SK-N-SH (cell line): ENCODE measurements around the gene CTSH. TPM values are rescaled to one million over a fixed set of nuclear protein-coding genes. Genes with fewer than 3 reads are reported as not detected.

Experiments
- CTCF ChIA-PET: fragments of 300-600, 350-600 bp; formaldehyde crosslinking; extraction: SDS; loops from one replicate; lab custom pipeline; 2021; lab: Yijun Ruan, JAX
- POLR2A ChIA-PET: fragments of 350-600 bp; sonication (Branson Sonifier 250); formaldehyde crosslinking; extraction: SDS; loops from one replicate; lab custom pipeline; 2020; ENCODE audit warnings: antibody characterized with exemption, inconsistent platforms; lab: Yijun Ruan, JAX
- DNase-seq: peaks from one replicate; pipeline ENCODE4 v3.0.0; 2012
- H2AFZ ChIP-seq: fragments of 200-600 bp; sonication (generic); 2 replicates; pipeline ENCODE4 v1.8.1; 2016; ENCODE audit warnings: antibody characterized with exemption, mild to moderate bottlenecking, low read depth
- H3F3A ChIP-seq: fragments of 200-600 bp; sonication (generic); replicated peaks from 2 replicates; pipeline ENCODE3; 2016; ENCODE audit warnings: antibody characterized with exemption, mild to moderate bottlenecking; ENCODE audit not compliant: insufficient read depth
- H3K27ac ChIP-seq, 2 experiments: fragments of 200-500 bp in 1 of 2; fragments of 200-600 bp in 1 of 2; sonication (Bioruptor generic) in 1 of 2; sonication (generic), shearing (Covaris generic) in 1 of 2; 2 replicates each; pipeline versions ENCODE4 v1.5.1 to v1.6.1; 2014 to 2016; ENCODE audit warnings: low read depth in 2 of 2, inconsistent platforms in 1 of 2, low read length in 1 of 2, mild to moderate bottlenecking in 1 of 2, mixed read lengths in 1 of 2
- H3K27me3 ChIP-seq: fragments of 200-600 bp; sonication (generic), shearing (Covaris generic); 2 replicates; pipeline ENCODE4 v1.6.1; 2016; ENCODE audit warnings: mixed run types; ENCODE audit not compliant: insufficient read depth
- H3K36me3 ChIP-seq, 2 experiments: fragments of 200-500 bp in 1 of 2; fragments of 200-600 bp in 1 of 2; sonication (Bioruptor generic) in 1 of 2; sonication (generic) in 1 of 2; replicated peaks in 1 of 2; 2 replicates each; pipeline versions ENCODE3 to v1.5.1; 2014 to 2016; ENCODE audit warnings: low read length in 1 of 2, mild to moderate bottlenecking in 1 of 2; ENCODE audit not compliant: insufficient read depth in 2 of 2, control insufficient read depth in 1 of 2
- H3K4me1 ChIP-seq, 2 experiments: fragments of 200-500 bp in 1 of 2; fragments of 200-600 bp in 1 of 2; sonication (Bioruptor generic) in 1 of 2; sonication (generic), shearing (Covaris generic) in 1 of 2; 2 replicates each; pipeline versions ENCODE4 v1.5.1 to v1.6.1; 2014 to 2016; ENCODE audit warnings: low read depth in 1 of 2, low read length in 1 of 2, mixed run types in 1 of 2; ENCODE audit not compliant: insufficient read depth in 2 of 2, control insufficient read depth in 1 of 2
- H3K4me2 ChIP-seq: fragments of 200-600 bp; sonication (generic), shearing (Covaris generic); 2 replicates; pipeline ENCODE4 v1.6.1; 2017; ENCODE audit warnings: mixed run types
- H3K4me3 ChIP-seq, 2 experiments: fragments of 200-500 bp in 1 of 2; fragments of 200-600 bp in 1 of 2; sonication (Bioruptor generic) in 1 of 2; sonication (generic), shearing (Covaris generic) in 1 of 2; 2 replicates each; pipeline versions ENCODE4 v1.5.1 to v1.8.1; 2014 to 2016; ENCODE audit warnings: low read depth in 2 of 2, inconsistent platforms in 1 of 2, low read length in 1 of 2, mild to moderate bottlenecking in 1 of 2, mixed read lengths in 1 of 2, moderate library complexity in 1 of 2
- H3K79me2 ChIP-seq: fragments of 200-600 bp; sonication (generic); 2 replicates; pipeline ENCODE4 v1.8.1; 2017; ENCODE audit warnings: mild to moderate bottlenecking; ENCODE audit not compliant: insufficient read depth
- H3K9ac ChIP-seq: fragments of 200-600 bp; sonication (generic); 2 replicates; pipeline ENCODE4 v1.6.1; 2017; ENCODE audit warnings: mixed run types
- H3K9me2 ChIP-seq: fragments of 200-600 bp; sonication (generic); 2 replicates; pipeline ENCODE4 v1.6.1; 2017; ENCODE audit warnings: mixed run types
- H3K9me3 ChIP-seq: fragments of 200-600 bp; sonication (generic); 2 replicates; pipeline ENCODE4 v1.6.1; 2017; ENCODE audit warnings: mixed run types, mild to moderate bottlenecking, moderate library complexity
- H4K20me1 ChIP-seq: fragments of 200-600 bp; sonication (generic); 2 replicates; pipeline ENCODE4 v1.6.1; 2017; ENCODE audit warnings: mild to moderate bottlenecking, mixed run types; ENCODE audit not compliant: insufficient read depth
- CHD2 ChIP-seq: fragments of 150-350 bp; IDR thresholded peaks from 2 replicates; pipeline ENCODE4 v1.6.1; 2018; ENCODE audit warnings: low read length; ENCODE audit not compliant: partially characterized antibody
- EP300 ChIP-seq, 2 experiments: IDR thresholded peaks; 2 replicates each; pipeline versions ENCODE4 v1.4.0 to v1.6.1; 2012; ENCODE audit warnings: borderline replicate concordance in 1 of 2, low read depth in 1 of 2, low read length in 1 of 2
- EZH2phosphoT487 ChIP-seq: fragments of 200-600 bp; sonication (generic); IDR thresholded peaks from 2 replicates; pipeline ENCODE4 v1.6.1; 2017; ENCODE audit warnings: low read depth, mixed run types, mild to moderate bottlenecking, antibody characterized with exemption, moderate library complexity, borderline replicate concordance
- FOSL2 ChIP-seq: IDR thresholded peaks from 2 replicates; pipeline ENCODE4 v1.4.0; 2012; ENCODE audit warnings: low read depth, mild to moderate bottlenecking, moderate library complexity, borderline replicate concordance
- GABPA ChIP-seq: IDR thresholded peaks from 2 replicates; pipeline ENCODE4 v1.4.0; 2012; ENCODE audit warnings: low read depth, mild to moderate bottlenecking
- GATA2 ChIP-seq: sonication (generic); formaldehyde crosslinking; IDR thresholded peaks from 2 replicates; pipeline ENCODE4 v1.5.0; 2020; ENCODE audit warnings: mild to moderate bottlenecking, missing genetic modification reagents
- MEF2A ChIP-seq: IDR thresholded peaks from 2 replicates; pipeline ENCODE4 v1.4.0; 2012; ENCODE audit warnings: low read depth, borderline replicate concordance
- MXI1 ChIP-seq: IDR thresholded peaks from 2 replicates; pipeline ENCODE4 v1.6.1; 2012; ENCODE audit warnings: mild to moderate bottlenecking, low read depth, low read length, improper control_type of control experiment
- NFIC ChIP-seq: IDR thresholded peaks from 2 replicates; pipeline ENCODE4 v1.4.0; 2012; ENCODE audit warnings: borderline replicate concordance
- NRF1 ChIP-seq: IDR thresholded peaks from 2 replicates; pipeline ENCODE4 v1.6.1; 2012; ENCODE audit warnings: low read depth, mild to moderate bottlenecking, low read length
- POLR2AphosphoS5 ChIP-seq: IDR thresholded peaks from 2 replicates; pipeline ENCODE4 v1.6.1; 2012; ENCODE audit warnings: low read depth, low read length
- RAD21 ChIP-seq: IDR thresholded peaks from 2 replicates; pipeline ENCODE4 v1.6.1; 2012; ENCODE audit warnings: mild to moderate bottlenecking, low read length
- RFX5 ChIP-seq: IDR thresholded peaks from 2 replicates; pipeline ENCODE4 v1.6.1; 2012; ENCODE audit warnings: mild to moderate bottlenecking, improper control_type of control experiment, low read length
- RXRA ChIP-seq: IDR thresholded peaks from 2 replicates; pipeline ENCODE4 v1.4.0; 2012; ENCODE audit warnings: low read depth, mild to moderate bottlenecking, borderline replicate concordance
- TAF1 ChIP-seq: IDR thresholded peaks from 2 replicates; pipeline ENCODE4 v1.6.1; 2012; ENCODE audit warnings: low read depth, mild to moderate bottlenecking, low read length, moderate library complexity, borderline replicate concordance
- TCF12 ChIP-seq: IDR thresholded peaks from 2 replicates; pipeline ENCODE4 v1.4.0; 2012
- TEAD4 ChIP-seq: IDR thresholded peaks from 2 replicates; pipeline ENCODE4 v1.4.0; 2012; ENCODE audit warnings: mild to moderate bottlenecking, borderline replicate concordance; ENCODE audit not compliant: insufficient read depth
- YY1 ChIP-seq: IDR thresholded peaks from 2 replicates; pipeline ENCODE4 v1.4.0; 2012; ENCODE audit warnings: low read depth, mild to moderate bottlenecking
- WGBS: methylation state at CpG from one replicate; pipeline ENCODE4 v1.1.6; 2017; ENCODE audit warnings: low lambda C conversion rate; 5-methylcytosine and 5-hydroxymethylcytosine counted together
- polyA plus RNA-seq, 3 experiments: library from polyadenylated mRNA; depleted of rRNA; stranded (reverse); fragments of >200 nt; gene quantifications; 2 replicates each; pipeline ENCODE4 v1.2.3, GENCODE V29; 2012
- TF ChIP-seq, protein P1 (sequence below): fragments of 200-600 bp; sonication (generic); IDR thresholded peaks from 2 replicates; pipeline ENCODE4 v1.6.1; 2017; ENCODE audit warnings: antibody characterized with exemption, mild to moderate bottlenecking, moderate library complexity
- TF ChIP-seq, protein P2 (sequence below): fragments of 150-350 bp; IDR thresholded peaks from 2 replicates; pipeline ENCODE4 v1.6.1; 2016; ENCODE audit warnings: mild to moderate bottlenecking, low read depth, low read length
- TF ChIP-seq, protein P3 (sequence below): IDR thresholded peaks from 2 replicates; pipeline ENCODE4 v1.4.0; 2012; ENCODE audit warnings: low read depth

The CTSH gene
- polyA plus RNA-seq, 1 of the 3 experiments (the other 2 are of a cell fraction): 22.7 TPM

DNA sequence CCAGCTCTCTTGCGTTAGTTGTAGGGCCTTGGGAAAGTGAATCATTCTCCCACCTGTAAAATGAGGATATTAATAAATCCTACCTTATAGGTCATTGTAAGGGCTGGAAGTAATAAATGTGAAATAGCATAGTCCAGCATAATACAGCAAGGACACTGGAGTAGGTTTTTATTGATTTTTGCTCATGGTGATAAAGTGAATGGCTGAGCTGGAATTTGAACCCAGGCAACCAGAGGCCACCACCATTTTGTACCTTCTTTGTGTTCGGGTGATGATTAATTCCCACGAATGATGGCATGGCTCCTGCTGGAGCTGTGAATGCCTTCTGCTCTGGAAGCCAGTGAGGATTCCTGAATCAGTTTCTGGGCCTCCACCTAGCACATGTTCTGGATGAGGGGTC, 31.8 kb downstream of the CTSH start:
- peaks cover 53% of the 10 kb centered on the region for H4K20me1 ChIP-seq
- CTCF ChIA-PET: interaction anchor here (0.9 to 2.8 kb wide), 4 partner anchors 15 to 272 kb away, joined by 3 to 9 read pairs (median 6); no protein-coding TSS in a partner anchor

DNA sequence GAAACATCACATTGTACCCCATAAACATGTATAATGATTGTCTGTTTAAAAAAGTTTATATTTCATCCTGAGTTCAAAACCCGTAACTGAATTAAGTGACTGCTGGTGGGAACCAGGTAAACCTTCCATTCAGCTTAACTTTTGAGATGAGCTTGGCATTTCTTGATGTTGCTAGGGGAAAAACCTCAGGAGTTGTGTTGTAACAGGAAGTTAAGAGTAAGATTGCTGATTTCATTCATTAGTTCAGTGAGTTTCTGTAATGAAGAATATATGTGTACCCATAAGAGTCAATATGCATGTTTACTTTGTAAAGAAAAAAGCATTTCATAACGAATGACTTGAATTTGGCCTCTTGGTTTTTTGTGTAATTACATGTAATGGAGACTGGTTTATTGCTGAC, 32.5 kb downstream of the CTSH start:
- TF ChIP-seq EZH2phosphoT487: no peak
- no peak for TF ChIP-seq TEAD4
- TF ChIP-seq, protein P1, sequence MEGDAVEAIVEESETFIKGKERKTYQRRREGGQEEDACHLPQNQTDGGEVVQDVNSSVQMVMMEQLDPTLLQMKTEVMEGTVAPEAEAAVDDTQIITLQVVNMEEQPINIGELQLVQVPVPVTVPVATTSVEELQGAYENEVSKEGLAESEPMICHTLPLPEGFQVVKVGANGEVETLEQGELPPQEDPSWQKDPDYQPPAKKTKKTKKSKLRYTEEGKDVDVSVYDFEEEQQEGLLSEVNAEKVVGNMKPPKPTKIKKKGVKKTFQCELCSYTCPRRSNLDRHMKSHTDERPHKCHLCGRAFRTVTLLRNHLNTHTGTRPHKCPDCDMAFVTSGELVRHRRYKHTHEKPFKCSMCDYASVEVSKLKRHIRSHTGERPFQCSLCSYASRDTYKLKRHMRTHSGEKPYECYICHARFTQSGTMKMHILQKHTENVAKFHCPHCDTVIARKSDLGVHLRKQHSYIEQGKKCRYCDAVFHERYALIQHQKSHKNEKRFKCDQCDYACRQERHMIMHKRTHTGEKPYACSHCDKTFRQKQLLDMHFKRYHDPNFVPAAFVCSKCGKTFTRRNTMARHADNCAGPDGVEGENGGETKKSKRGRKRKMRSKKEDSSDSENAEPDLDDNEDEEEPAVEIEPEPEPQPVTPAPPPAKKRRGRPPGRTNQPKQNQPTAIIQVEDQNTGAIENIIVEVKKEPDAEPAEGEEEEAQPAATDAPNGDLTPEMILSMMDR: no peak
- no peak for TF ChIP-seq FOSL2
- no peak for TF ChIP-seq RXRA
- TF ChIP-seq RFX5: no peak
- no peak for TF ChIP-seq GABPA
- no peak for TF ChIP-seq GATA2 (CRISPR knock-in tag)
- no peak for TF ChIP-seq TAF1
- TF ChIP-seq, all 33 proteins: peak for 0
- no peaks in the 10 kb centered on the region for H3K27me3 ChIP-seq
- H3F3A ChIP-seq: peaks cover 19% of the 10 kb centered on the region
- POLR2A ChIA-PET: no interaction called here
- no peaks in the 10 kb centered on the region for H3K9me3 ChIP-seq
- H3K36me3 ChIP-seq: peaks cover 47 to 50% of the 10 kb centered on the region in 2 experiments
- 90% methylated on average over 2 of the region's 2 CpGs for WGBS
- peaks cover 64% of the 10 kb centered on the region; the same call in 1 of the 2 replicates for H3K79me2 ChIP-seq
- no peak overlapping the region for H3K9ac ChIP-seq
- H3K4me2 ChIP-seq: no peak overlapping the region
- H2AFZ ChIP-seq: no peak overlapping the region
- no peaks in the 10 kb centered on the region for H3K9me2 ChIP-seq
- peaks cover 0 to 4% of the 10 kb centered on the region in 2 experiments; a peak in 1 of 4 replicates for H3K4me1 ChIP-seq
- peaks cover 51% of the 10 kb centered on the region for H4K20me1 ChIP-seq
- DNase-seq: no peak
- no peak overlapping the region for H3K27ac ChIP-seq
- H3K4me3 ChIP-seq: no peak overlapping the region
- CTCF ChIA-PET: interaction anchor here (0.9 to 2.8 kb wide), 4 partner anchors 16 to 116 kb away, joined by 3 to 9 read pairs (median 4); no protein-coding TSS in a partner anchor

More for the DNA sequence above, 31.8 kb downstream of the CTSH start:
- H3K4me3 ChIP-seq: no peak overlapping the region
- no peak overlapping the region for H3K4me2 ChIP-seq
- no peak for DNase-seq
- no peak overlapping the region for H3K27ac ChIP-seq
- peaks cover 67% of the 10 kb centered on the region; the same call in 1 of the 2 replicates for H3K79me2 ChIP-seq
- peaks cover 48 to 50% of the 10 kb centered on the region in 2 experiments for H3K36me3 ChIP-seq
- H3K4me1 ChIP-seq: peaks cover 0 to 8% of the 10 kb centered on the region in 2 experiments; a peak in 1 of 4 replicates
- no peak overlapping the region for H2AFZ ChIP-seq
- POLR2A ChIA-PET: interaction anchor here (0.6 kb wide), 1 partner anchor 10 kb away, joined by 3 read pairs; no protein-coding TSS in a partner anchor
- no peak overlapping the region for H3K9ac ChIP-seq
- TF ChIP-seq TCF12 (no peak), NRF1 (no peak), POLR2AphosphoS5 (no peak), CHD2 (no peak), MEF2A (no peak), YY1 (no peak), RFX5 (no peak), TEAD4 (no peak), EP300 (IDR thresholded peaks at IDR 0.05; ENCODE audit: borderline replicate concordance in 1 of 2, low read depth in 1 of 2, low read length in 1 of 2) (no peak), FOSL2 (no peak), GATA2 (CRISPR knock-in tag) (no peak), RAD21 (no peak), NFIC (no peak), TAF1 (no peak), MXI1 (no peak), EZH2phosphoT487 (no peak)
- TF ChIP-seq, protein P2, sequence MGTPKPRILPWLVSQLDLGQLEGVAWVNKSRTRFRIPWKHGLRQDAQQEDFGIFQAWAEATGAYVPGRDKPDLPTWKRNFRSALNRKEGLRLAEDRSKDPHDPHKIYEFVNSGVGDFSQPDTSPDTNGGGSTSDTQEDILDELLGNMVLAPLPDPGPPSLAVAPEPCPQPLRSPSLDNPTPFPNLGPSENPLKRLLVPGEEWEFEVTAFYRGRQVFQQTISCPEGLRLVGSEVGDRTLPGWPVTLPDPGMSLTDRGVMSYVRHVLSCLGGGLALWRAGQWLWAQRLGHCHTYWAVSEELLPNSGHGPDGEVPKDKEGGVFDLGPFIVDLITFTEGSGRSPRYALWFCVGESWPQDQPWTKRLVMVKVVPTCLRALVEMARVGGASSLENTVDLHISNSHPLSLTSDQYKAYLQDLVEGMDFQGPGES: no peak
- TF ChIP-seq, protein P3, sequence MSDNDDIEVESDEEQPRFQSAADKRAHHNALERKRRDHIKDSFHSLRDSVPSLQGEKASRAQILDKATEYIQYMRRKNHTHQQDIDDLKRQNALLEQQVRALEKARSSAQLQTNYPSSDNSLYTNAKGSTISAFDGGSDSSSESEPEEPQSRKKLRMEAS: no peak
- TF ChIP-seq, protein P1: no peak
- 100% methylated on average over 3 of the region's 3 CpGs for WGBS
- H3K9me3 ChIP-seq: no peaks in the 10 kb centered on the region
- no peaks in the 10 kb centered on the region for H3K9me2 ChIP-seq
- peaks cover 19% of the 10 kb centered on the region for H3F3A ChIP-seq
- no peaks in the 10 kb centered on the region for H3K27me3 ChIP-seq
